GM23248 (cell line): ENCODE results near the gene IFT57. TPM values are rescaled to one million over a fixed set of nuclear protein-coding genes. Genes with fewer than 3 reads are reported as not detected.
"Not testable (repeated sequence)": the region's sequence is repeated elsewhere in the genome, so short reads cannot be mapped to it uniquely, and the experiment has no call there.

Source experiments
- DNase-seq: peaks from one replicate; pipeline ENCODE4 v3.0.0-alpha.2; 2015
- H2AFZ ChIP-seq: fragments of 200-600 bp; sonication (generic); 2 replicates; pipeline ENCODE4 v1.6.1; 2016; ENCODE audit warnings: antibody characterized with exemption
- H3F3A ChIP-seq: fragments of 200-600 bp; sonication (generic); 2 replicates; pipeline ENCODE4 v1.6.1; 2016; ENCODE audit warnings: mild to moderate bottlenecking, antibody characterized with exemption, mixed run types; ENCODE audit not compliant: insufficient read depth
- H3K27ac ChIP-seq: fragments of 200-600 bp; sonication (generic); 2 replicates; pipeline ENCODE4 v1.5.1; 2016; ENCODE audit warnings: mild to moderate bottlenecking
- H3K27me3 ChIP-seq: fragments of 200-600 bp; sonication (generic); replicated peaks from 2 replicates; pipeline ENCODE4 v1.6.1; 2016; ENCODE audit warnings: mild to moderate bottlenecking; ENCODE audit not compliant: insufficient read depth
- H3K36me3 ChIP-seq: fragments of 200-600 bp; sonication (generic); 2 replicates; pipeline ENCODE4 v1.6.1; 2016; ENCODE audit warnings: low read depth, mild to moderate bottlenecking
- H3K4me1 ChIP-seq: fragments of 200-600 bp; sonication (generic); 2 replicates; pipeline ENCODE4 v1.6.1; 2016; ENCODE audit warnings: mild to moderate bottlenecking; ENCODE audit not compliant: insufficient read depth
- H3K4me2 ChIP-seq: fragments of 200-600 bp; sonication (generic); one replicate; pipeline ENCODE4 v1.6.1; 2016; ENCODE audit warnings: mild to moderate bottlenecking; ENCODE audit not compliant: unreplicated experiment
- H3K4me3 ChIP-seq: fragments of 200-600 bp; sonication (generic); 2 replicates; pipeline ENCODE4 v1.5.1; 2016; ENCODE audit warnings: mild to moderate bottlenecking
- H3K79me2 ChIP-seq: fragments of 200-600 bp; sonication (generic); 2 replicates; pipeline ENCODE4 v1.6.1; 2016; ENCODE audit warnings: mild to moderate bottlenecking; ENCODE audit not compliant: insufficient read depth
- H3K9ac ChIP-seq: fragments of 200-600 bp; sonication (generic); 2 replicates; pipeline ENCODE4 v1.6.1; 2016; ENCODE audit warnings: mild to moderate bottlenecking
- H3K9me2 ChIP-seq: fragments of 200-600 bp; sonication (generic); 2 replicates; pipeline ENCODE4 v1.6.1; 2016; ENCODE audit warnings: mixed run types, mild to moderate bottlenecking, moderate library complexity; ENCODE audit not compliant: insufficient read depth
- H3K9me3 ChIP-seq: fragments of 200-600 bp; sonication (generic); one replicate; pipeline ENCODE4 v1.6.1; 2017; ENCODE audit warnings: low read depth
- H4K20me1 ChIP-seq: fragments of 200-600 bp; sonication (generic); 2 replicates; pipeline ENCODE4 v1.6.0; 2016; ENCODE audit not compliant: insufficient read depth
- EZH2 ChIP-seq: fragments of 200-600 bp; sonication (generic); IDR thresholded peaks from 2 replicates; pipeline ENCODE4 v1.6.1; 2018; ENCODE audit warnings: antibody characterized with exemption, mild to moderate bottlenecking; ENCODE audit not compliant: insufficient read depth, poor library complexity, severe bottlenecking
- EZH2phosphoT487 ChIP-seq: fragments of 200-600 bp; sonication (generic); IDR thresholded peaks from 2 replicates; pipeline ENCODE4 v1.6.1; 2018; ENCODE audit warnings: antibody characterized with exemption, moderate library complexity, mild to moderate bottlenecking, low read depth; ENCODE audit not compliant: insufficient read depth
- WGBS, 2 experiments: methylation state at CpG; one replicate each; pipeline ENCODE4 v1.1.6; 2015 to 2017; ENCODE audit warnings: low lambda C conversion rate in 2 of 2, low coverage in 1 of 2; ENCODE audit errors: missing lambda C conversion rate in 2 of 2; 5-methylcytosine and 5-hydroxymethylcytosine counted together
- in situ Hi-C: fragments of 300-500 bp; cut with MboI; formaldehyde crosslinking; loops from 2 replicates; pipeline ENCODE4 v1.15.0; 2020
- polyA plus RNA-seq: library from polyadenylated mRNA; unstranded; fragments of >200 nt; fragmentation: Nextera tagmentation; extraction: Ambion mirVana; gene quantifications from 2 replicates; pipeline ENCODE4 v1.2.1, GENCODE V29; 2016
- total RNA-seq: library from RNA; depleted of rRNA; stranded (reverse); fragments of >200 nt; shearing (Covaris generic); gene quantifications from 2 replicates; pipeline ENCODE4 v1.2.3, GENCODE V29; 2014

IFT57 gene
- total and polyA plus RNA-seq, 2 experiments from 2014 or later: 68.5 to 84.9 TPM

DNA sequence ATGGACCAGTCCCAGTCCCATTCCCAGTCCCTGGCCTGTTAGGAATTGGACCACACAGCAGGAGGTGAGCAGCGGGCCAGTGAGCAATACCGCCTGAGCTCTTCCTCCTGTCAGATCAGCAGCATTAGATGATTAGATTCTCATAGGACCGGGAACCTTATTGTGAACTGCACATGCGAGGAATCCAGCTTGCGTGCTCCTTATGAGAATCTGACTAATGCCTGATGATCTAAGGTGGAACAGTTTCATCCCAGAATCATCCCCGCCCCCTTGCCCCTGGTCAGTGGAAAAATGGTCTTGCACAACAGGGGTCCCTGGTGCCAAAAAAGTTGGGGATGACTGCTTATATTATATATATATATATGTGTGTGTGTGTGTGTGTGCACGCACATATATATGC is 63.1 kb downstream of the IFT57 start:
- Histone ChIP-seq H3K36me3 (no peaks in the 10 kb centered on the region; the same call in 1 of the 2 replicates), H3K4me1 (peaks cover 18% of the 10 kb centered on the region), H3F3A (0 out of 2 replicates have a peak, but pooled peaks cover 8% of the 10 kb centered on the region), H3K9me3 (no peaks in the 10 kb centered on the region), H3K9me2 (no peaks in the 10 kb centered on the region), H3K27ac (no peak overlapping the region), H4K20me1 (no peaks in the 10 kb centered on the region), H3K79me2 (no peaks in the 10 kb centered on the region), H3K27me3 (no peaks in the 10 kb centered on the region), H3K4me2 (no peak overlapping the region), H3K9ac (no peak overlapping the region), H2AFZ (no peak overlapping the region), H3K4me3 (no peak overlapping the region)
- 86 to 90% methylated on average over 7 of the region's 7 CpGs for WGBS, 2 experiments
- TF ChIP-seq EZH2phosphoT487 (no peak), EZH2 (no peak)
- in situ Hi-C loops: no loop called here
- peak; percentile 55 for DNase-seq

DNA sequence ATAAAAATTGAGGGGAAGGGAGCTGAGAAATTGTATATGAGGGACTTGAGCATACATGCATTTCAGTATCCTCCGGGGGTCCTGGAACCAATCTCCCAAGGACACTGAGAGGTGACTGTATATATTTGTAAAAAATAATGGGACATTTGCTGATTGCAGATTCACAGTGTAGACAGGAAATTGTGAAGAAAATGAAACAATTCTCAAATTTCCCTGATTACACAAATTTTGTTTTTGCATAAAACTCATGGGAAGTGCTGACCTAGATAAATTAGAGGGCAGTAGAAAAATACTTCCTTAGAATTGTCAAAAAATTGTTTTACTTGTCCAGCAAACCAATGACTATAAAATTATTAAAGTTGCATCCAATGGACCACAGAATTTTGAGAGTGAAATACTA is 64.0 kb downstream of the IFT57 start:
- 92 to 93% methylated on average over 1 of the region's 1 CpG for WGBS, 2 experiments
- in situ Hi-C loops: no loop called here
- H3K4me3 ChIP-seq: no peak overlapping the region
- H3K4me1 ChIP-seq: peaks cover 18% of the 10 kb centered on the region
- H3K79me2 ChIP-seq: no peaks in the 10 kb centered on the region
- no peak overlapping the region for H3K27ac ChIP-seq
- TF ChIP-seq EZH2phosphoT487 (no peak), EZH2 (no peak)
- no peak overlapping the region for H3K9ac ChIP-seq
- no peak overlapping the region for H3K4me2 ChIP-seq
- H4K20me1 ChIP-seq: no peaks in the 10 kb centered on the region
- H3K9me3 ChIP-seq: no peaks in the 10 kb centered on the region
- no peak overlapping the region for H2AFZ ChIP-seq
- 0 out of 2 replicates have a peak, but pooled peaks cover 8% of the 10 kb centered on the region for H3F3A ChIP-seq
- no peaks in the 10 kb centered on the region for H3K9me2 ChIP-seq
- H3K27me3 ChIP-seq: no peaks in the 10 kb centered on the region
- no peak for DNase-seq
- no peaks in the 10 kb centered on the region; the same call in 1 of the 2 replicates for H3K36me3 ChIP-seq

DNA sequence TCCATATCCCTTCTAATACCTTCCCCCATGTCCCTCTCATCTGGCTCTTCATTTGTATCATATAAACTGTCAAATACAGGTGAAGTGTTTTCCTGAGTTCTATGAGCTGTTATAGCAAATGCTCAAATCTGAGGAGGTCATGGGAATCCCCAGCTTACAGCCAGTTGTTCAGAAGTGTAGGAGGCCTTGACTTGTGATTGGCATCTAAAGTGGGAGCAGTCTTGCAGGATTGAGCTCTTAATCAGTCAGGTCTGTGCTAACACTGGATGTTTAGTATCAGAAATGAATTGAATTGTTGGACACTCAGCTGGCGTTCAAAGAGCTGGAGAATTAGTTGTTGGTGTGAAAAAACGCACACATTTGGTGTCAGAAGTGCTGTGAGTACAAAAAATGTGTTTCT is 65.0 kb downstream of the IFT57 start:
- no peaks in the 10 kb centered on the region for H3K9me3 ChIP-seq
- no peaks in the 10 kb centered on the region for H3K9me2 ChIP-seq
- H3K79me2 ChIP-seq: no peaks in the 10 kb centered on the region
- H4K20me1 ChIP-seq: no peaks in the 10 kb centered on the region
- TF ChIP-seq EZH2phosphoT487: no peak
- TF ChIP-seq EZH2: no peak
- 0 out of 2 replicates have a peak, but pooled peaks cover 8% of the 10 kb centered on the region for H3F3A ChIP-seq
- no peak overlapping the region for H2AFZ ChIP-seq
- H3K9ac ChIP-seq: no peak overlapping the region
- no peaks in the 10 kb centered on the region for H3K27me3 ChIP-seq
- DNase-seq: no peak
- H3K36me3 ChIP-seq: no peaks in the 10 kb centered on the region; the same call in 1 of the 2 replicates
- H3K27ac ChIP-seq: no peak overlapping the region
- H3K4me2 ChIP-seq: no peak overlapping the region
- WGBS, 2 experiments: 85 to 92% methylated on average over 2 of the region's 2 CpGs
- peaks cover 26% of the 10 kb centered on the region for H3K4me1 ChIP-seq
- H3K4me3 ChIP-seq: no peak overlapping the region
- in situ Hi-C loops: no loop called here

DNA sequence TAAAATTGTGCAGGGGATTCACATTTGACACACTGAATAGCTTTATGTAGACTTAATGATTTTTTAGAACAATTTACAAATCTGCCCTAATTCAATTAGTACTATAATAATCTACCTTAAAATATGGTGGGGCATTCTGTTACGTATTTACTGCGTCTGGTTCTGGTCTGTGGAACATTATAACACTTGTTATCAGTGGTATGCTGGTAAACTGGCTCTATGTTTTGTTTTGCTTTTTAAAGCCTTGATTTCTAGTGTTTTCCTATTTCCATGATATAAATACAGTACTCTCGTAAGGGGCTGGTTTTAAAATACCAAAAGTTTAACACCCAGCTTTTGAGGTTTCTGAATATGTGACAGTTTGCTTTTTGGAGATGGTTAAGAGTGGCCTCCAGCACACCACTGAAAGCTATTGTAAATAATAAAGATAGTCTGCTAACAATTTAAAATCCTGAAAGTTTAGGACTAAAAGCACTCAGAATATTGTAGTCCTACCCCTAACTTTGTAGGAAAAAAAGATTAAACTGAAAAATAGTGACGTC is 65.8 kb downstream of the IFT57 start:
- Histone ChIP-seq H3F3A (0 out of 2 replicates have a peak, but pooled peaks cover 8% of the 10 kb centered on the region), H3K36me3 (no peaks in the 10 kb centered on the region), H3K4me1 (peaks cover 26% of the 10 kb centered on the region), H3K9me2 (no peaks in the 10 kb centered on the region), H3K9me3 (no peaks in the 10 kb centered on the region), H3K27ac (no peak overlapping the region), H3K27me3 (no peaks in the 10 kb centered on the region), H3K4me2 (no peak overlapping the region), H3K9ac (no peak overlapping the region), H3K79me2 (no peaks in the 10 kb centered on the region), H4K20me1 (no peaks in the 10 kb centered on the region), H3K4me3 (no peak overlapping the region), H2AFZ (no peak overlapping the region)
- DNase-seq: no peak
- WGBS, 2 experiments: 88 to 91% methylated on average over 4 of the region's 4 CpGs
- TF ChIP-seq EZH2: no peak
- TF ChIP-seq EZH2phosphoT487: no peak
- in situ Hi-C loops: no loop called here

GRCh38 chr3:108155642-108156041 is 66.6 kb downstream of the IFT57 start:
- WGBS, 2 experiments: 94 to 97% methylated on average over 4 of the region's 4 CpGs
- in situ Hi-C loops: not testable (repeated sequence)

More at GRCh38 chr3:108155642-108156041, 66.6 kb downstream of the IFT57 start:
- not testable (repeated sequence) for H3K9me3 ChIP-seq, H3K27me3 ChIP-seq, H4K20me1 ChIP-seq, H3K4me2 ChIP-seq, H3K9ac ChIP-seq, DNase-seq, H3K27ac ChIP-seq, H2AFZ ChIP-seq, H3K36me3 ChIP-seq, H3F3A ChIP-seq, H3K9me2 ChIP-seq, H3K4me3 ChIP-seq, H3K79me2 ChIP-seq
- H3K4me1 ChIP-seq: peaks cover 26% of the 10 kb centered on the region
